H1 (cell line): ENCODE measurements around the gene HERC5. TPM values are rescaled to one million over a fixed set of nuclear protein-coding genes. Genes with fewer than 3 reads are reported as not detected.

Source experiments
- CTCF ChIA-PET: fragments of 300-600 bp; sonication (Branson Sonifier 250); formaldehyde crosslinking; loops from one replicate; lab custom pipeline; 2021; ENCODE audit not compliant: partially characterized antibody; lab: Charles Lee
- POLR2A ChIA-PET: fragments of 300-600 bp; sonication (Branson Sonifier 250); formaldehyde crosslinking; loops from one replicate; lab custom pipeline; 2021; ENCODE audit warnings: inconsistent platforms; ENCODE audit not compliant: partially characterized antibody; lab: Charles Lee
- DNase-seq, 2 experiments: peaks; one replicate each; pipeline versions ENCODE4 v3.0.0 to v3.0.0-alpha.2; 2010 to 2022; ENCODE audit warnings: low spot score in 2 of 2, low read depth in 1 of 2, mixed read lengths in 1 of 2
- FAIRE-seq: peaks from 2 replicates; lab custom pipeline; 2011; peaks lifted over from hg19 to GRCh38; lab: Jason Lieb, UNC
- H2AFZ ChIP-seq: 2 replicates; pipeline ENCODE4 v1.8.1; 2012; ENCODE audit warnings: low read length, inconsistent platforms
- H2AK5ac ChIP-seq: 2 replicates; pipeline ENCODE4 v1.6.1; 2013; ENCODE audit warnings: low read depth, low read length
- H2BK120ac ChIP-seq: replicated peaks from 2 replicates; pipeline ENCODE3; 2013; ENCODE audit warnings: low read depth, low read length, inconsistent platforms
- H2BK12ac ChIP-seq: 2 replicates; pipeline ENCODE4 v1.6.1; 2013; ENCODE audit warnings: low read depth, low read length
- H2BK15ac ChIP-seq: 2 replicates; pipeline ENCODE4 v1.6.1; 2013; ENCODE audit warnings: low read length
- H2BK20ac ChIP-seq: 2 replicates; pipeline ENCODE4 v1.6.1; 2013; ENCODE audit warnings: low read length
- H2BK5ac ChIP-seq: 2 replicates; pipeline ENCODE4 v1.6.1; 2013; ENCODE audit warnings: low read depth, low read length
- H3K14ac ChIP-seq: 2 replicates; pipeline ENCODE4 v1.6.1; 2013; ENCODE audit warnings: inconsistent platforms; ENCODE audit not compliant: insufficient read length
- H3K18ac ChIP-seq: 2 replicates; pipeline ENCODE4 v1.6.1; 2013; ENCODE audit warnings: low read length; ENCODE audit errors: extremely low read depth
- H3K23ac ChIP-seq: 2 replicates; pipeline ENCODE4 v1.6.1; 2013; ENCODE audit warnings: inconsistent platforms; ENCODE audit not compliant: insufficient read length
- H3K23me2 ChIP-seq: 2 replicates; pipeline ENCODE4 v1.6.1; 2013; ENCODE audit warnings: low read depth, low read length
- H3K27ac ChIP-seq: 2 replicates; pipeline ENCODE4 v1.6.1; 2011; ENCODE audit warnings: low read depth, low read length, inconsistent platforms
- H3K27me3 ChIP-seq, 4 experiments: replicated peaks in 1 of 4; 1 replicate in 1 of 4; 2 replicates in 3 of 4; pipeline versions ENCODE4 v1.6.1 to v1.8.1; 2011 to 2013; ENCODE audit warnings: low read length in 3 of 4, mild to moderate bottlenecking in 3 of 4, inconsistent platforms in 2 of 4, mixed read lengths in 2 of 4, moderate library complexity in 1 of 4; ENCODE audit not compliant: control insufficient read depth in 3 of 4, insufficient read depth in 3 of 4; ENCODE audit errors: extremely low read depth in 1 of 4
- H3K36me3 ChIP-seq, 4 experiments: 2 replicates each; pipeline versions ENCODE4 v1.6.1 to v1.8.1; 2011 to 2013; ENCODE audit warnings: mild to moderate bottlenecking in 4 of 4, low read length in 3 of 4, moderate library complexity in 2 of 4, control low read depth in 1 of 4, inconsistent platforms in 1 of 4; ENCODE audit not compliant: insufficient read depth in 4 of 4, control insufficient read depth in 2 of 4
- H3K4ac ChIP-seq: replicated peaks from 2 replicates; pipeline ENCODE3; 2013; ENCODE audit warnings: low read length, low read depth, mixed read lengths, inconsistent platforms; ENCODE audit not compliant: insufficient read length
- H3K4me1 ChIP-seq, 4 experiments: replicated peaks in 1 of 4; 1 replicate in 1 of 4; 2 replicates in 3 of 4; pipeline versions ENCODE4 v1.6.1 to v1.8.1; 2011 to 2013; ENCODE audit warnings: low read length in 3 of 4, inconsistent platforms in 2 of 4, mixed read lengths in 1 of 4; ENCODE audit not compliant: insufficient read depth in 4 of 4, control insufficient read depth in 3 of 4
- H3K4me2 ChIP-seq, 2 experiments: 2 replicates each; pipeline versions ENCODE4 v1.6.1 to v1.8.1; 2011 to 2013; ENCODE audit warnings: low read depth in 2 of 2, low read length in 2 of 2, control low read depth in 1 of 2, inconsistent platforms in 1 of 2, mild to moderate bottlenecking in 1 of 2; ENCODE audit not compliant: insufficient read depth in 1 of 2
- H3K4me3 ChIP-seq, 4 experiments: fragments of 200-600, 300-600 bp in 1 of 4; sonication (generic), shearing (Covaris generic), sonication (Bioruptor Twin) in 1 of 4; 2 replicates each; pipeline versions ENCODE4 v1.5.1 to v1.8.1; 2011 to 2016; ENCODE audit warnings: low read length in 4 of 4, low read depth in 3 of 4, control low read depth in 2 of 4, inconsistent platforms in 2 of 4, mild to moderate bottlenecking in 2 of 4, mixed read lengths in 1 of 4, moderate library complexity in 1 of 4; ENCODE audit not compliant: insufficient read depth in 2 of 4; ENCODE audit errors: extremely low read depth in 1 of 4
- H3K56ac ChIP-seq: replicated peaks from 2 replicates; pipeline ENCODE3; 2013; ENCODE audit warnings: low read depth, mild to moderate bottlenecking, mixed read lengths, low read length, inconsistent platforms; ENCODE audit not compliant: insufficient read length
- H3K79me1 ChIP-seq: 2 replicates; pipeline ENCODE4 v1.6.1; 2013; ENCODE audit warnings: low read depth, low read length, control low read depth
- H3K79me2 ChIP-seq, 2 experiments: 2 replicates each; pipeline versions ENCODE4 v1.6.1 to v1.8.1; 2012 to 2013; ENCODE audit warnings: low read length in 2 of 2, mild to moderate bottlenecking in 2 of 2, inconsistent platforms in 1 of 2; ENCODE audit not compliant: insufficient read depth in 2 of 2, control insufficient read depth in 1 of 2
- H3K9ac ChIP-seq, 4 experiments: replicated peaks in 1 of 4; 1 replicate in 1 of 4; 2 replicates in 3 of 4; pipeline versions ENCODE4 v1.6.1 to v1.8.1; 2011 to 2013; ENCODE audit warnings: low read depth in 3 of 4, low read length in 3 of 4, control low read depth in 2 of 4, mild to moderate bottlenecking in 2 of 4, moderate library complexity in 2 of 4, inconsistent platforms in 1 of 4; ENCODE audit errors: extremely low read depth in 1 of 4
- H3K9me3 ChIP-seq, 2 experiments: 2 replicates each; pipeline versions ENCODE4 v1.6.1 to v1.8.1; 2012 to 2013; ENCODE audit warnings: mild to moderate bottlenecking in 2 of 2, moderate library complexity in 2 of 2, control low read depth in 1 of 2, inconsistent platforms in 1 of 2, low read depth in 1 of 2, low read length in 1 of 2, mixed read lengths in 1 of 2; ENCODE audit not compliant: insufficient read depth in 2 of 2
- H4K20me1 ChIP-seq, 2 experiments: replicated peaks in 1 of 2; 2 replicates each; pipeline versions ENCODE3 to v1.8.1; 2011 to 2013; ENCODE audit warnings: inconsistent platforms in 2 of 2, low read length in 2 of 2, mild to moderate bottlenecking in 1 of 2; ENCODE audit not compliant: insufficient read depth in 2 of 2, control insufficient read depth in 1 of 2
- H4K5ac ChIP-seq: 2 replicates; pipeline ENCODE4 v1.6.1; 2013; ENCODE audit warnings: low read length, low read depth, mixed read lengths, inconsistent platforms; ENCODE audit not compliant: insufficient read length
- H4K8ac ChIP-seq: 2 replicates; pipeline ENCODE4 v1.8.0; 2013; ENCODE audit warnings: mild to moderate bottlenecking, moderate library complexity, low read length, inconsistent platforms; ENCODE audit not compliant: insufficient read depth; ENCODE audit errors: extremely low read depth
- H4K91ac ChIP-seq: replicated peaks from 2 replicates; pipeline ENCODE3; 2013; ENCODE audit warnings: low read length, mixed read lengths, inconsistent platforms; ENCODE audit not compliant: insufficient read length
- CTBP2 ChIP-seq: IDR thresholded peaks from 2 replicates; pipeline ENCODE4 v1.7.0; 2011; ENCODE audit warnings: borderline replicate concordance, mild to moderate bottlenecking, moderate library complexity, mixed read lengths, low read length; ENCODE audit not compliant: insufficient read depth, insufficient read length
- KDM4A ChIP-seq: IDR thresholded peaks from one replicate; pipeline ENCODE4 v1.7.1; 2012; ENCODE audit warnings: low read depth, mild to moderate bottlenecking, moderate library complexity, low read length, inconsistent platforms; ENCODE audit not compliant: severe bottlenecking
- POU5F1 ChIP-seq: IDR thresholded peaks from 2 replicates; pipeline ENCODE4 v1.6.1; 2011; ENCODE audit warnings: low read depth, mild to moderate bottlenecking, low read length, moderate library complexity
- RNF2 ChIP-seq: fragments of 200-900, 300-1000 bp; sonication (generic); IDR thresholded peaks from 2 replicates; pipeline ENCODE4 v1.7.1; 2016; ENCODE audit warnings: borderline replicate concordance, low read depth, mild to moderate bottlenecking, antibody characterized with exemption, low read length; ENCODE audit not compliant: poor library complexity, severe bottlenecking; ENCODE audit errors: missing control alignments
- SIX5 ChIP-seq: IDR thresholded peaks from 2 replicates; pipeline ENCODE4 v1.6.1; 2011; ENCODE audit warnings: mild to moderate bottlenecking, low read depth, low read length
- SP1 ChIP-seq: IDR thresholded peaks from 2 replicates; pipeline ENCODE4 v1.6.1; 2011; ENCODE audit warnings: low read depth, low read length
- TCF12 ChIP-seq: IDR thresholded peaks from 2 replicates; pipeline ENCODE4 v1.6.1; 2011; ENCODE audit warnings: low read depth, mild to moderate bottlenecking, low read length
- polyA plus RNA-seq, 7 experiments: library from polyadenylated mRNA; depleted of rRNA in 3 of 7; stranded (reverse) in 5 of 7; unstranded in 2 of 7; fragments of >200 nt in 5 of 7; fragments of 200-250 nt in 2 of 7; gene quantifications; 1 replicate in 5 of 7; 2 replicates in 1 of 7; 4 replicates in 1 of 7; pipeline versions ENCODE4 v1.2.1 to v1.2.3, GENCODE V29; 2011 to 2013; ENCODE audit warnings: missing spikeins in 2 of 7, mixed read lengths in 2 of 7
- total RNA-seq: library from RNA; stranded (reverse); fragmentation: NEBNext Ultra II Directional; extraction: Animal tissue kit (Norgen Biotek cat#: 25700); gene quantifications from 2 replicates; pipeline ENCODE4 v1.2.1, GENCODE V29; 2021

Gene HERC5
- total and polyA plus RNA-seq, 2 of the 8 experiments (the other 6 are each of a cell fraction or from before 2014, with no cell fraction given), result 6.6 to 20.7 TPM

DNA sequence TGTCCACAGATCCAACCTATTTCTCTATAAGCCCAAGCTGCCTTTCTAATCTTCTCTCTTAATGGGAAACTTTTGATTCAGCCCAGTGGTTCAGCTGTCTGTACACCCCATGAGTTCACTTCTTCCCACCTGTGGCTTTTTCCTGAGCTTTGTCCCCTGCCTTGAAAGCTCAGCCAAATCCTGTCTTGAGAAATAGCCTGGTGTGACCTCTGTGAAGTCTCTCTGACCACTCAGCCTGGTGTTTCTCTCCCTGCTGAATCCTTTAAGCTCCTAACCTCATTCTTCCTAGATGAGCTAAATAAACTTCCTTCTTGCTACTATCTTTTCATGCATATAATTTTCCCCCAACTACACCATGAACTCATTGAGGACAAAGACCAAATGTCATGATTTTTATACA lies 15.2 kb upstream of the HERC5 start:
- H3K4me1 ChIP-seq, result peaks cover 0 to 9% (median 4%) of the 10 kb centered on the region in 4 experiments; a peak in 5 of 7 replicates
- H2AFZ ChIP-seq, result no peak overlapping the region
- H3K79me1 ChIP-seq, result no peaks in the 10 kb centered on the region
- H3K27me3 ChIP-seq, result no peaks in the 10 kb centered on the region
- H3K18ac ChIP-seq, result no peak overlapping the region
- H3K9ac ChIP-seq, result no peak overlapping the region
- no peak overlapping the region for H2AK5ac ChIP-seq
- no peak overlapping the region for H3K56ac ChIP-seq
- no peak overlapping the region for H3K4ac ChIP-seq
- H2BK12ac ChIP-seq, result no peak overlapping the region
- H3K36me3 ChIP-seq, result peaks cover 0 to 6% (median 4%) of the 10 kb centered on the region in 4 experiments; a peak in 2 of 8 replicates
- CTCF ChIA-PET, result interaction anchor here (1.1 to 2.2 kb wide), 3 partner anchors 12 to 14 kb away, joined by 3 to 8 read pairs (median 4); no protein-coding TSS in a partner anchor
- no peak overlapping the region for H4K91ac ChIP-seq
- no peak overlapping the region for H3K27ac ChIP-seq
- FAIRE-seq, result no peak
- peaks cover 5 to 8% of the 10 kb centered on the region in 2 experiments; a peak in 3 of 4 replicates for H3K9me3 ChIP-seq
- H2BK120ac ChIP-seq, result no peak overlapping the region
- H3K4me3 ChIP-seq, result no peak overlapping the region
- no peaks in the 10 kb centered on the region for H3K23me2 ChIP-seq
- no peaks in the 10 kb centered on the region for H3K79me2 ChIP-seq
- H3K4me2 ChIP-seq, result no peak overlapping the region
- H2BK15ac ChIP-seq, result no peak overlapping the region
- no peak overlapping the region for H4K5ac ChIP-seq
- no peak overlapping the region for H4K8ac ChIP-seq
- H4K20me1 ChIP-seq, result no peaks in the 10 kb centered on the region
- H3K23ac ChIP-seq, result no peak overlapping the region
- POLR2A ChIA-PET, result interaction anchor here (0.6 to 1.6 kb wide), 2 partner anchors 14 to 317 kb away, joined by 3 to 6 read pairs; partner anchors contain the start of gene HERC5
- no peak for DNase-seq
- H2BK20ac ChIP-seq, result no peak overlapping the region
- H3K14ac ChIP-seq, result no peak overlapping the region
- no peak overlapping the region for H2BK5ac ChIP-seq
- TF ChIP-seq SP1 (no peak), CTBP2 (no peak), POU5F1 (no peak), KDM4A (no peak), RNF2 (no peak), SIX5 (no peak), TCF12 (no peak)
